IMR-90 (cell line): ENCODE data around the gene ACHE. TPM values are rescaled to one million over a fixed set of nuclear protein-coding genes. Genes with fewer than 3 reads are reported as not detected.

Experiments
- ATAC-seq: fragments of 200-7000 bp; cut with Tn5 transposase; 2 replicates; pipeline ENCODE4 v1.9.1; 2020; ENCODE audit warnings: low read depth, mild to moderate bottlenecking, moderate library complexity
- BruUV-seq: library from RNA; stranded (reverse); fragments of 400-500 nt; replicated peaks from 2 replicates; lab custom pipeline; 2021; lab: Mats Ljungman, UMichigan
- CTCF ChIA-PET: fragments of 300-600 bp; formaldehyde crosslinking; extraction: SDS; loops from one replicate; lab custom pipeline; 2021; ENCODE audit warnings: antibody characterized with exemption; lab: Yijun Ruan, JAX
- POLR2A ChIA-PET: fragments of 300-600 bp; sonication (Branson Sonifier 250); formaldehyde crosslinking; loops from one replicate; lab custom pipeline; 2022; ENCODE audit warnings: antibody characterized with exemption; ENCODE audit not compliant: unreplicated experiment; lab: Charles Lee
- DNase-seq: peaks from one replicate; pipeline ENCODE4 v3.0.0; 2013
- H2AFZ ChIP-seq: replicated peaks from 2 replicates; pipeline ENCODE3; 2013; ENCODE audit warnings: low read length, mild to moderate bottlenecking; ENCODE audit not compliant: poor library complexity
- H2AK5ac ChIP-seq: 2 replicates; pipeline ENCODE4 v1.6.1; 2013; ENCODE audit warnings: low read depth, low read length, inconsistent platforms
- H2AK9ac ChIP-seq: replicated peaks from 2 replicates; pipeline ENCODE3; 2013; ENCODE audit warnings: mild to moderate bottlenecking, low read depth, low read length, moderate library complexity; ENCODE audit not compliant: poor library complexity
- H2BK120ac ChIP-seq: 2 replicates; pipeline ENCODE4 v1.6.1; 2013; ENCODE audit warnings: low read depth, low read length, inconsistent platforms
- H2BK15ac ChIP-seq: 3 replicates; pipeline ENCODE4 v1.6.1; 2013; ENCODE audit warnings: low read depth, low read length, inconsistent platforms
- H2BK20ac ChIP-seq: 2 replicates; pipeline ENCODE4 v1.6.1; 2013; ENCODE audit warnings: low read depth, mild to moderate bottlenecking, inconsistent platforms, low read length, moderate library complexity
- H2BK5ac ChIP-seq: 2 replicates; pipeline ENCODE4 v1.6.1; 2013; ENCODE audit warnings: mild to moderate bottlenecking, low read depth, low read length, inconsistent platforms; ENCODE audit not compliant: poor library complexity, severe bottlenecking
- H3K14ac ChIP-seq: replicated peaks from 2 replicates; pipeline ENCODE4 v1.6.1; 2013; ENCODE audit warnings: low read depth, low read length, inconsistent platforms
- H3K18ac ChIP-seq: 2 replicates; pipeline ENCODE4 v1.6.1; 2013; ENCODE audit warnings: low read depth, low read length, control low read depth
- H3K23ac ChIP-seq: 2 replicates; pipeline ENCODE4 v1.6.1; 2013; ENCODE audit warnings: low read depth, low read length, inconsistent platforms
- H3K27ac ChIP-seq: 2 replicates; pipeline ENCODE4 v1.5.1; 2013; ENCODE audit warnings: mild to moderate bottlenecking, control low read depth, low read length; ENCODE audit not compliant: insufficient read depth
- H3K27me3 ChIP-seq: 2 replicates; pipeline ENCODE4 v1.6.1; 2013; ENCODE audit warnings: low read length; ENCODE audit not compliant: control insufficient read depth, insufficient read depth
- H3K36me3 ChIP-seq: 2 replicates; pipeline ENCODE4 v1.6.1; 2013; ENCODE audit warnings: low read length, mixed read lengths; ENCODE audit not compliant: control insufficient read depth, insufficient read depth
- H3K4ac ChIP-seq: 2 replicates; pipeline ENCODE4 v1.6.1; 2013; ENCODE audit warnings: low read depth, low read length, inconsistent platforms
- H3K4me1 ChIP-seq: 2 replicates; pipeline ENCODE4 v1.6.1; 2013; ENCODE audit warnings: low read length, mixed read lengths; ENCODE audit not compliant: control insufficient read depth, insufficient read depth
- H3K4me2 ChIP-seq: 2 replicates; pipeline ENCODE4 v1.6.1; 2013; ENCODE audit warnings: low read depth, mild to moderate bottlenecking, control low read depth, low read length, moderate library complexity
- H3K4me3 ChIP-seq: 2 replicates; pipeline ENCODE4 v1.5.1; 2013; ENCODE audit warnings: low read depth, mild to moderate bottlenecking, control low read depth, low read length, moderate library complexity; ENCODE audit not compliant: insufficient read depth
- H3K56ac ChIP-seq: 2 replicates; pipeline ENCODE4 v1.6.1; 2013; ENCODE audit warnings: low read length, inconsistent platforms; ENCODE audit not compliant: insufficient read depth; ENCODE audit errors: extremely low read depth
- H3K79me1 ChIP-seq, 2 experiments: 2 replicates each; pipeline ENCODE4 v1.6.1; 2013; ENCODE audit warnings: low read length in 2 of 2, inconsistent platforms in 1 of 2, low read depth in 1 of 2
- H3K9ac ChIP-seq: 2 replicates; pipeline ENCODE4 v1.6.1; 2013; ENCODE audit warnings: low read depth, low read length, control low read depth
- H3K9me1 ChIP-seq: 2 replicates; pipeline ENCODE4 v1.6.1; 2013; ENCODE audit warnings: low read length, inconsistent platforms; ENCODE audit not compliant: insufficient read depth
- H3K9me3 ChIP-seq: 2 replicates; pipeline ENCODE4 v1.6.1; 2013; ENCODE audit warnings: low read length; ENCODE audit not compliant: control insufficient read depth, insufficient read depth
- H4K20me1 ChIP-seq: 2 replicates; pipeline ENCODE4 v1.6.1; 2013; ENCODE audit warnings: low read length, inconsistent platforms; ENCODE audit not compliant: insufficient read depth
- H4K5ac ChIP-seq: 2 replicates; pipeline ENCODE4 v1.6.1; 2013; ENCODE audit warnings: mild to moderate bottlenecking, low read depth, low read length, control low read depth
- H4K8ac ChIP-seq, 2 experiments: 2 replicates each; pipeline ENCODE4 v1.6.1; 2013; ENCODE audit warnings: low read depth in 2 of 2, low read length in 2 of 2, control low read depth in 1 of 2, inconsistent platforms in 1 of 2
- H4K91ac ChIP-seq: 2 replicates; pipeline ENCODE4 v1.6.1; 2013; ENCODE audit warnings: low read depth, low read length, inconsistent platforms; ENCODE audit not compliant: insufficient read depth
- BHLHE40 ChIP-seq: fragments of 150-350 bp; IDR thresholded peaks from 2 replicates; pipeline ENCODE4 v1.6.1; 2016; ENCODE audit warnings: mild to moderate bottlenecking, low read depth, low read length
- CEBPB ChIP-seq: IDR thresholded peaks from 2 replicates; pipeline ENCODE4 v1.6.1; 2012; ENCODE audit warnings: low read depth, low read length, improper control_type of control experiment
- CHD1 ChIP-seq: IDR thresholded peaks from 2 replicates; pipeline ENCODE4 v1.6.1; 2012; ENCODE audit warnings: low read depth, low read length, improper control_type of control experiment
- FOS ChIP-seq: fragments of 150-350 bp; IDR thresholded peaks from 2 replicates; pipeline ENCODE4 v1.6.1; 2016; ENCODE audit warnings: low read depth, low read length
- MAFK ChIP-seq: IDR thresholded peaks from 2 replicates; pipeline ENCODE4 v1.6.1; 2012; ENCODE audit warnings: low read depth, low read length, improper control_type of control experiment
- MAZ ChIP-seq: IDR thresholded peaks from 2 replicates; pipeline ENCODE4 v1.6.1; 2012; ENCODE audit warnings: low read depth, mild to moderate bottlenecking, low read length, improper control_type of control experiment, moderate library complexity, borderline replicate concordance
- MXI1 ChIP-seq: IDR thresholded peaks from 2 replicates; pipeline ENCODE4 v1.6.1; 2012; ENCODE audit warnings: low read depth, mild to moderate bottlenecking, low read length, moderate library complexity, borderline replicate concordance
- NFE2L2 ChIP-seq: fragments of 150-350 bp; IDR thresholded peaks from 2 replicates; pipeline ENCODE4 v1.6.1; 2016; ENCODE audit warnings: low read depth, mild to moderate bottlenecking, low read length
- POLR2A ChIP-seq: IDR thresholded peaks from 2 replicates; pipeline ENCODE4 v1.6.1; 2012; ENCODE audit warnings: mild to moderate bottlenecking, low read depth, low read length
- RAD21 ChIP-seq: IDR thresholded peaks from 2 replicates; pipeline ENCODE4 v1.6.1; 2012; ENCODE audit warnings: low read length, improper control_type of control experiment
- RCOR1 ChIP-seq: IDR thresholded peaks from 2 replicates; pipeline ENCODE4 v1.6.1; 2012; ENCODE audit warnings: mild to moderate bottlenecking, low read length, improper control_type of control experiment; ENCODE audit not compliant: insufficient replicate concordance
- RFX5 ChIP-seq: IDR thresholded peaks from 2 replicates; pipeline ENCODE4 v1.8.0; 2012; ENCODE audit warnings: low read depth, mild to moderate bottlenecking, low read length, moderate library complexity
- SMC3 ChIP-seq: fragments of 150-350 bp; IDR thresholded peaks from 2 replicates; pipeline ENCODE4 v1.6.1; 2016; ENCODE audit warnings: low read depth, mild to moderate bottlenecking, antibody characterized with exemption, low read length, moderate library complexity
- WGBS, 2 experiments: methylation state at CpG; one replicate each; pipeline versions ENCODE4 v1.1.5 to v1.1.7; 2013; ENCODE audit warnings: missing lambda C conversion rate in 2 of 2; ENCODE audit not compliant: insufficient read length in 1 of 2; ENCODE audit errors: extremely low coverage in 2 of 2; 5-methylcytosine and 5-hydroxymethylcytosine counted together
- dilution Hi-C: fragments of 300-500 bp; cut with HindIII; formaldehyde crosslinking; loops from one replicate; pipeline ENCODE4 v1.14.3; 2018; ENCODE audit warnings: low sequenced_read_pairs; ENCODE audit not compliant: unreplicated experiment
- in situ Hi-C: fragments of 300-500 bp; cut with MboI; formaldehyde crosslinking; loops from 3 replicates; pipeline ENCODE4 v1.14.3; 2019; ENCODE audit warnings: low sequenced_read_pairs, inconsistent platforms, mixed read lengths
- intact Hi-C: fragments of 100-400 bp; cut with micrococcal nuclease; formaldehyde crosslinking; loops from 2 replicates; pipeline ENCODE4 v1.10.0; 2022
- polyA plus RNA-seq, 3 experiments: library from polyadenylated mRNA; depleted of rRNA; stranded (reverse); fragments of >200 nt; gene quantifications; 2 replicates each; pipeline ENCODE4 v1.2.3, GENCODE V29; 2012; ENCODE audit warnings: low replicate concordance in 1 of 3
- total RNA-seq: library from RNA; depleted of rRNA; stranded (reverse); fragments of >200 nt; gene quantifications from 2 replicates; pipeline ENCODE4 v1.2.3, GENCODE V29; 2012
- TF ChIP-seq, protein P1 (sequence below): conservative IDR thresholded peaks from 2 replicates; pipeline ENCODE4 v1.5.1; 2012; ENCODE audit warnings: mild to moderate bottlenecking, low read depth, low read length, improper control_type of control experiment
- TF ChIP-seq, protein P2 (sequence below): fragments of 150-350 bp; IDR thresholded peaks from 2 replicates; pipeline ENCODE4 v1.6.1; 2017; ENCODE audit warnings: mild to moderate bottlenecking, antibody characterized with exemption, low read length, low read depth

ACHE gene
- total and polyA plus RNA-seq, 2 of the 4 experiments (the other 2 are of a cell fraction): 0.41 TPM; not detected in 1

DNA sequence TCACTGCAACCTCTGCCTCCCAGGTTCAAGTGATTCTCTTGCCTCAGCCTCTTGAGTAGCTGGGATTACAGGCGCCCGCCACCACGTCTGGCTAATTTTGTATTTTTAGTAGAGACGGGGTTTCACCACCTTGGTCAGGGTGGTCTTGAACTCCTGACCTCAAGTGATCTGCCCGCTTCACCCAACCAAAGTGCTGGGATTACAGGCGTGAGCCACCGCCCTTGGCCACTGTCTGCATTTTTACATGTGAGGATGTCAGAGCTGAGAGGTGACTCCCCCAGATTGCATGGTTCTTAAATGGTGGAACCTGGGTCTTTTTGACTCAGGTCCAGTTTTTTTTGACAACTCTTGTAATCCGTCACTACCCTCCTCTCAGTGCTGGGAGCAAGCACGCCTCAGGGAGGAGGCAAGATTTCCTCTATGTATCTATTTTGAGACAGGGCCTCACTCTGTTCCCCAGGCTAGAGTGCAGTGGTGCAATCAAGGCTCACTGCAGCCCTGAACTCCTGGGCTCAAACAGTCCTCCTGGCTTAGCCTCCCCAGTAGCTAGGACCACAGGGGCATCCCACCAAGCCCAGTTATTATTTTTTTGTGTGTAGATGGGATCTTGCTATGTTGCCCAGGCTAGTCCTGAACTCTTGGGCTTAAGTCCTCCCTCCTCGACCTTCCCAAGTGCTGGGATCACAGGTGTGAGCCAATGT lies 21.9 kb downstream of the ACHE start:
- Histone ChIP-seq H3K9me1 (peaks cover 5% of the 10 kb centered on the region; the same call in 1 of the 2 replicates), H2AK5ac (peak overlapping the region; percentile 99), H3K23ac (peak overlapping the region; percentile 9; the same call in 1 of the 2 replicates), H3K18ac (no peak overlapping the region), H3K79me1 (peaks cover 11 to 48% of the 10 kb centered on the region in 2 experiments), H4K20me1 (peaks cover 31% of the 10 kb centered on the region), H4K91ac (no peak overlapping the region), H2AK9ac (peak overlapping the region; percentile 95), H2BK5ac (peak overlapping the region; percentile 96), H2BK120ac (no peak overlapping the region), H3K9me3 (no peaks in the 10 kb centered on the region), H4K5ac (peak overlapping the region; percentile 97), H3K36me3 (peaks cover 44% of the 10 kb centered on the region), H3K4ac (peak overlapping the region; percentile 93), H3K27ac (peak overlapping the region; percentile 99), H3K14ac (no peak overlapping the region), H3K4me1 (peaks cover 11% of the 10 kb centered on the region), H2AFZ (no peak overlapping the region), H3K4me3 (no peak overlapping the region), H3K56ac (no peak overlapping the region), H2BK20ac (no peak overlapping the region), H3K27me3 (no peaks in the 10 kb centered on the region), H2BK15ac (no peak overlapping the region), H3K4me2 (peak overlapping the region; percentile 87; the same call in 1 of the 2 replicates), H4K8ac (peak overlapping the region; percentile 97 to 99), H3K9ac (no peak overlapping the region)
- no TSS peak for BruUV-seq
- no peak for DNase-seq
- in situ Hi-C loops (loop anchor here (25.0 kb wide), 2 partner anchors 286 to 411 kb away; partner anchors contain the start of genes FBXO24, LRCH4 and SPACDR), intact Hi-C loops (no loop called here), dilution Hi-C loops (no loop called here)
- WGBS, 2 experiments: 100% methylated on average over 1 of the region's 10 CpGs; no CpG with 5 or more reads in 1 of the 2 experiments
- no peak for ATAC-seq
- CTCF ChIA-PET: no interaction called here
- POLR2A ChIA-PET: no interaction called here
- TF ChIP-seq RFX5 (no peak), CHD1 (no peak), NFE2L2 (no peak), SMC3 (no peak), RCOR1 (no peak), MXI1 (no peak), CEBPB (no peak), RAD21 (no peak), BHLHE40 (no peak), MAZ (no peak), FOS (no peak), POLR2A (no peak), MAFK (no peak)
- TF ChIP-seq, protein P1, sequence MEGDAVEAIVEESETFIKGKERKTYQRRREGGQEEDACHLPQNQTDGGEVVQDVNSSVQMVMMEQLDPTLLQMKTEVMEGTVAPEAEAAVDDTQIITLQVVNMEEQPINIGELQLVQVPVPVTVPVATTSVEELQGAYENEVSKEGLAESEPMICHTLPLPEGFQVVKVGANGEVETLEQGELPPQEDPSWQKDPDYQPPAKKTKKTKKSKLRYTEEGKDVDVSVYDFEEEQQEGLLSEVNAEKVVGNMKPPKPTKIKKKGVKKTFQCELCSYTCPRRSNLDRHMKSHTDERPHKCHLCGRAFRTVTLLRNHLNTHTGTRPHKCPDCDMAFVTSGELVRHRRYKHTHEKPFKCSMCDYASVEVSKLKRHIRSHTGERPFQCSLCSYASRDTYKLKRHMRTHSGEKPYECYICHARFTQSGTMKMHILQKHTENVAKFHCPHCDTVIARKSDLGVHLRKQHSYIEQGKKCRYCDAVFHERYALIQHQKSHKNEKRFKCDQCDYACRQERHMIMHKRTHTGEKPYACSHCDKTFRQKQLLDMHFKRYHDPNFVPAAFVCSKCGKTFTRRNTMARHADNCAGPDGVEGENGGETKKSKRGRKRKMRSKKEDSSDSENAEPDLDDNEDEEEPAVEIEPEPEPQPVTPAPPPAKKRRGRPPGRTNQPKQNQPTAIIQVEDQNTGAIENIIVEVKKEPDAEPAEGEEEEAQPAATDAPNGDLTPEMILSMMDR: no peak
- TF ChIP-seq, protein P2, sequence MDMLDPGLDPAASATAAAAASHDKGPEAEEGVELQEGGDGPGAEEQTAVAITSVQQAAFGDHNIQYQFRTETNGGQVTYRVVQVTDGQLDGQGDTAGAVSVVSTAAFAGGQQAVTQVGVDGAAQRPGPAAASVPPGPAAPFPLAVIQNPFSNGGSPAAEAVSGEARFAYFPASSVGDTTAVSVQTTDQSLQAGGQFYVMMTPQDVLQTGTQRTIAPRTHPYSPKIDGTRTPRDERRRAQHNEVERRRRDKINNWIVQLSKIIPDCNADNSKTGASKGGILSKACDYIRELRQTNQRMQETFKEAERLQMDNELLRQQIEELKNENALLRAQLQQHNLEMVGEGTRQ: no peak
